ELF-1 (cell line): ENCODE results near the gene HDAC4.
A peak's percentile ranks its signal among the peaks of the same experiment; 100 is the strongest.

Source experiments
- DNase-seq: peaks from one replicate; pipeline ENCODE4 v3.0.0-alpha.2; 2016; ENCODE audit warnings: low read depth, low spot score

HDAC4 gene

GRCh38 chr2:239349453-239350135 is 51.2 kb downstream of the HDAC4 start:
- no peak for DNase-seq

- DNase-seq = peak; percentile 79
Observed at GRCh38 chr2:239348563-239349452, 52.0 kb downstream of the HDAC4 start.

GRCh38 chr2:239346676-239347075 is 54.1 kb downstream of the HDAC4 start:
- DNase-seq = no peak

- no peak for DNase-seq
Observed at GRCh38 chr2:239345251-239345650, 55.6 kb downstream of the HDAC4 start.

- DNase-seq = no peak
Observed at GRCh38 chr2:239344857-239345216, 56.0 kb downstream of the HDAC4 start.

GRCh38 chr2:239343946-239344856 is 56.6 kb downstream of the HDAC4 start:
- no peak for DNase-seq

- no peak for DNase-seq
Observed at GRCh38 chr2:239343460-239343859, 57.4 kb downstream of the HDAC4 start.

GRCh38 chr2:239341840-239342239 is 59.0 kb downstream of the HDAC4 start:
- no peak for DNase-seq

GRCh38 chr2:239341146-239341732 is 59.6 kb downstream of the HDAC4 start:
- no peak for DNase-seq

- no peak for DNase-seq
Observed at GRCh38 chr2:239339726-239340601, 60.9 kb downstream of the HDAC4 start.

GRCh38 chr2:239339241-239339640 is 61.6 kb downstream of the HDAC4 start:
- no peak for DNase-seq

- DNase-seq = no peak
Observed at GRCh38 chr2:239337877-239338484, 62.8 kb downstream of the HDAC4 start.

- no peak for DNase-seq
Observed at GRCh38 chr2:239337122-239337876, 63.5 kb downstream of the HDAC4 start.

- no peak for DNase-seq
Observed at GRCh38 chr2:239331560-239331959, 69.3 kb downstream of the HDAC4 start.

GRCh38 chr2:239330836-239331235 is 70.0 kb downstream of the HDAC4 start:
- no peak for DNase-seq

GRCh38 chr2:239329972-239330572 is 70.7 kb downstream of the HDAC4 start:
- no peak for DNase-seq

GRCh38 chr2:239329284-239329971 is 71.4 kb downstream of the HDAC4 start:
- no peak for DNase-seq
